ENCODE measurements around the gene PDE10A. TPM values are rescaled to one million over a fixed set of nuclear protein-coding genes. Genes with fewer than 3 reads are reported as not detected.

The PDE10A gene
- total and polyA plus RNA-seq, 2 of the 13 experiments (the other 11 are each of a cell fraction or from before 2014, with no cell fraction given) = not detected

- TF ChIP-seq PITX1 (CRISPR knock-in tag; IDR thresholded peaks at IDR 0.05) = no peak
- TF ChIP-seq, protein P1, sequence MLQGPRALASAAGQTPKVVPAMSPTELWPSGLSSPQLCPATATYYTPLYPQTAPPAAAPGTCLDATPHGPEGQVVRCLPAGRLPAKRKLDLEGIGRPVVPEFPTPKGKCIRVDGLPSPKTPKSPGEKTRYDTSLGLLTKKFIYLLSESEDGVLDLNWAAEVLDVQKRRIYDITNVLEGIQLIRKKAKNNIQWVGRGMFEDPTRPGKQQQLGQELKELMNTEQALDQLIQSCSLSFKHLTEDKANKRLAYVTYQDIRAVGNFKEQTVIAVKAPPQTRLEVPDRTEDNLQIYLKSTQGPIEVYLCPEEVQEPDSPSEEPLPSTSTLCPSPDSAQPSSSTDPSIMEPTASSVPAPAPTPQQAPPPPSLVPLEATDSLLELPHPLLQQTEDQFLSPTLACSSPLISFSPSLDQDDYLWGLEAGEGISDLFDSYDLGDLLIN (CRISPR knock-in tag; IDR thresholded peaks at IDR 0.05; ENCODE audit: borderline replicate concordance) = no peak
These were observed 236.1 kb downstream of the PDE10A start (continued) for GRCh38 chr6:165426892-165427291.

- H3K36me3 ChIP-seq (replicated peaks in 1 of 2; ENCODE audit: control insufficient read depth in 1 of 2, insufficient read depth in 2 of 2, low read length in 2 of 2) = no peaks in the 10 kb centered on the region
- POLR2A ChIA-PET = no interaction called here
- intact Hi-C loops (cut with micrococcal nuclease; ENCODE audit: unreplicated experiment) = no loop called here
- no peaks in the 10 kb centered on the region for H3K27me3 ChIP-seq (ENCODE audit: control insufficient read depth in 1 of 2, insufficient read depth in 2 of 2, low read length in 2 of 2)
- ATAC-seq (no peak), DNase-seq (ENCODE audit: low spot score) (no peak), FAIRE-seq (no peak)
- no TSS peak for BruUV-seq (replicated peaks)
- H3K9me3 ChIP-seq (ENCODE audit: low read length) = no peaks in the 10 kb centered on the region
- H2AFZ ChIP-seq (ENCODE audit: low read length) = no peak overlapping the region
- H3K9ac ChIP-seq (ENCODE audit: insufficient read depth, low read depth, low read length) = no peak overlapping the region
- in situ Hi-C loops (cut with HindIII; ENCODE audit: extremely low pct_ligation_motif_present, low pct_unique_long_range_greater_than_20kb) = no loop called here
- H3K4me1 ChIP-seq (ENCODE audit: insufficient read depth, low read length) = no peaks in the 10 kb centered on the region
- no peak overlapping the region for H3K4me3 ChIP-seq (replicated peaks in 1 of 3; ENCODE audit: insufficient read depth in 1 of 3, low read depth in 2 of 3, low read length in 3 of 3)
- no peaks in the 10 kb centered on the region for H3K79me2 ChIP-seq (ENCODE audit: insufficient read depth, low read length)
- H3K4me2 ChIP-seq (ENCODE audit: low read depth, low read length) = no peak overlapping the region
- H3K27ac ChIP-seq (ENCODE audit: extremely low read length, insufficient read depth, low read length) = no peak overlapping the region
- WGBS (ENCODE audit: low lambda C conversion rate) = 80% methylated on average over 11 of the region's 11 CpGs
- no peaks in the 10 kb centered on the region for H4K20me1 ChIP-seq (ENCODE audit: insufficient read depth, low read length)
- CTCF ChIA-PET (ENCODE audit: low intra/inter-chr PET ratio, low total read pairs) = no interaction called here
- TF ChIP-seq ARHGAP35 (CRISPR knock-in tag; IDR thresholded peaks at IDR 0.05; ENCODE audit: borderline replicate concordance) (no peak), GTF2F1 (IDR thresholded peaks at IDR 0.05; ENCODE audit: low read length) (no peak), ZNF10 (CRISPR knock-in tag; IDR thresholded peaks at IDR 0.05; ENCODE audit: borderline replicate concordance, low read depth) (no peak), KLF6 (CRISPR knock-in tag; IDR thresholded peaks at IDR 0.05) (no peak), ARNT (IDR thresholded peaks at IDR 0.05) (0 out of 2 replicates have a peak, but pooled peaks have one; percentile 48), FOXK2 (IDR thresholded peaks at IDR 0.05) (0 out of 2 replicates have a peak, but pooled peaks have one; percentile 17), ZBTB3 (CRISPR knock-in tag; IDR thresholded peaks at IDR 0.05; ENCODE audit: borderline replicate concordance, low read depth) (no peak), ZBTB14 (CRISPR knock-in tag; IDR thresholded peaks at IDR 0.05) (no peak), NONO (IDR thresholded peaks at IDR 0.05) (0 out of 2 replicates have a peak, but pooled peaks have one; percentile 50), NONO (CRISPR knock-in tag; conservative IDR thresholded peaks at IDR 0.05) (no peak), NR3C1 (CRISPR knock-in tag; IDR thresholded peaks at IDR 0.05) (no peak), FOXP1 (IDR thresholded peaks at IDR 0.05) (0 out of 2 replicates have a peak, but pooled peaks have one; percentile 46), FOXP1 (CRISPR knock-in tag; IDR thresholded peaks at IDR 0.05) (no peak), RAD51 (IDR thresholded peaks at IDR 0.05; ENCODE audit: borderline replicate concordance) (0 out of 2 replicates have a peak, but pooled peaks have one; percentile 32), ZFP41 (CRISPR knock-in tag; IDR thresholded peaks at IDR 0.05; ENCODE audit: borderline replicate concordance) (no peak), SP1 (IDR thresholded peaks at IDR 0.05) (no peak), SP1 (CRISPR knock-in tag; IDR thresholded peaks at IDR 0.05) (no peak)
- TF ChIP-seq, protein P2, sequence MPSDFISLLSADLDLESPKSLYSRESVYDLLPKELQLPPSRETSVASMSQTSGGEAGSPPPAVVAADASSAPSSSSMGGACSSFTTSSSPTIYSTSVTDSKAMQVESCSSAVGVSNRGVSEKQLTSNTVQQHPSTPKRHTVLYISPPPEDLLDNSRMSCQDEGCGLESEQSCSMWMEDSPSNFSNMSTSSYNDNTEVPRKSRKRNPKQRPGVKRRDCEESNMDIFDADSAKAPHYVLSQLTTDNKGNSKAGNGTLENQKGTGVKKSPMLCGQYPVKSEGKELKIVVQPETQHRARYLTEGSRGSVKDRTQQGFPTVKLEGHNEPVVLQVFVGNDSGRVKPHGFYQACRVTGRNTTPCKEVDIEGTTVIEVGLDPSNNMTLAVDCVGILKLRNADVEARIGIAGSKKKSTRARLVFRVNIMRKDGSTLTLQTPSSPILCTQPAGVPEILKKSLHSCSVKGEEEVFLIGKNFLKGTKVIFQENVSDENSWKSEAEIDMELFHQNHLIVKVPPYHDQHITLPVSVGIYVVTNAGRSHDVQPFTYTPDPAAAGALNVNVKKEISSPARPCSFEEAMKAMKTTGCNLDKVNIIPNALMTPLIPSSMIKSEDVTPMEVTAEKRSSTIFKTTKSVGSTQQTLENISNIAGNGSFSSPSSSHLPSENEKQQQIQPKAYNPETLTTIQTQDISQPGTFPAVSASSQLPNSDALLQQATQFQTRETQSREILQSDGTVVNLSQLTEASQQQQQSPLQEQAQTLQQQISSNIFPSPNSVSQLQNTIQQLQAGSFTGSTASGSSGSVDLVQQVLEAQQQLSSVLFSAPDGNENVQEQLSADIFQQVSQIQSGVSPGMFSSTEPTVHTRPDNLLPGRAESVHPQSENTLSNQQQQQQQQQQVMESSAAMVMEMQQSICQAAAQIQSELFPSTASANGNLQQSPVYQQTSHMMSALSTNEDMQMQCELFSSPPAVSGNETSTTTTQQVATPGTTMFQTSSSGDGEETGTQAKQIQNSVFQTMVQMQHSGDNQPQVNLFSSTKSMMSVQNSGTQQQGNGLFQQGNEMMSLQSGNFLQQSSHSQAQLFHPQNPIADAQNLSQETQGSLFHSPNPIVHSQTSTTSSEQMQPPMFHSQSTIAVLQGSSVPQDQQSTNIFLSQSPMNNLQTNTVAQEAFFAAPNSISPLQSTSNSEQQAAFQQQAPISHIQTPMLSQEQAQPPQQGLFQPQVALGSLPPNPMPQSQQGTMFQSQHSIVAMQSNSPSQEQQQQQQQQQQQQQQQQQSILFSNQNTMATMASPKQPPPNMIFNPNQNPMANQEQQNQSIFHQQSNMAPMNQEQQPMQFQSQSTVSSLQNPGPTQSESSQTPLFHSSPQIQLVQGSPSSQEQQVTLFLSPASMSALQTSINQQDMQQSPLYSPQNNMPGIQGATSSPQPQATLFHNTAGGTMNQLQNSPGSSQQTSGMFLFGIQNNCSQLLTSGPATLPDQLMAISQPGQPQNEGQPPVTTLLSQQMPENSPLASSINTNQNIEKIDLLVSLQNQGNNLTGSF (CRISPR knock-in tag; IDR thresholded peaks at IDR 0.05) = no peak
These were observed 240.8 kb downstream of the PDE10A start for GRCh38 chr6:165422192-165422591.

Data from HepG2 (cell line).